ENCODE data around the gene GGN. TPM values are rescaled to one million over a fixed set of nuclear protein-coding genes. Genes with fewer than 3 reads are reported as not detected.

GGN gene
- total RNA-seq, 1 experiment from 2014 or later, result 0.47 TPM

- H3K4me1 ChIP-seq (ENCODE audit: control insufficient read depth in 1 of 2, insufficient read depth in 2 of 2, low read length in 2 of 2), result no peaks in the 10 kb centered on the region
- H3K4me2 ChIP-seq (ENCODE audit: low read length), result no peak overlapping the region
- H4K20me1 ChIP-seq (ENCODE audit: insufficient read depth), result no peaks in the 10 kb centered on the region
- no peak for TF ChIP-seq CBX3 (IDR thresholded peaks at IDR 0.05; ENCODE audit: low read depth)
- TF ChIP-seq, protein P1, sequence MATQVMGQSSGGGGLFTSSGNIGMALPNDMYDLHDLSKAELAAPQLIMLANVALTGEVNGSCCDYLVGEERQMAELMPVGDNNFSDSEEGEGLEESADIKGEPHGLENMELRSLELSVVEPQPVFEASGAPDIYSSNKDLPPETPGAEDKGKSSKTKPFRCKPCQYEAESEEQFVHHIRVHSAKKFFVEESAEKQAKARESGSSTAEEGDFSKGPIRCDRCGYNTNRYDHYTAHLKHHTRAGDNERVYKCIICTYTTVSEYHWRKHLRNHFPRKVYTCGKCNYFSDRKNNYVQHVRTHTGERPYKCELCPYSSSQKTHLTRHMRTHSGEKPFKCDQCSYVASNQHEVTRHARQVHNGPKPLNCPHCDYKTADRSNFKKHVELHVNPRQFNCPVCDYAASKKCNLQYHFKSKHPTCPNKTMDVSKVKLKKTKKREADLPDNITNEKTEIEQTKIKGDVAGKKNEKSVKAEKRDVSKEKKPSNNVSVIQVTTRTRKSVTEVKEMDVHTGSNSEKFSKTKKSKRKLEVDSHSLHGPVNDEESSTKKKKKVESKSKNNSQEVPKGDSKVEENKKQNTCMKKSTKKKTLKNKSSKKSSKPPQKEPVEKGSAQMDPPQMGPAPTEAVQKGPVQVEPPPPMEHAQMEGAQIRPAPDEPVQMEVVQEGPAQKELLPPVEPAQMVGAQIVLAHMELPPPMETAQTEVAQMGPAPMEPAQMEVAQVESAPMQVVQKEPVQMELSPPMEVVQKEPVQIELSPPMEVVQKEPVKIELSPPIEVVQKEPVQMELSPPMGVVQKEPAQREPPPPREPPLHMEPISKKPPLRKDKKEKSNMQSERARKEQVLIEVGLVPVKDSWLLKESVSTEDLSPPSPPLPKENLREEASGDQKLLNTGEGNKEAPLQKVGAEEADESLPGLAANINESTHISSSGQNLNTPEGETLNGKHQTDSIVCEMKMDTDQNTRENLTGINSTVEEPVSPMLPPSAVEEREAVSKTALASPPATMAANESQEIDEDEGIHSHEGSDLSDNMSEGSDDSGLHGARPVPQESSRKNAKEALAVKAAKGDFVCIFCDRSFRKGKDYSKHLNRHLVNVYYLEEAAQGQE (IDR thresholded peaks at IDR 0.05; ENCODE audit: low read depth), result no peak
- intact Hi-C loops (cut with micrococcal nuclease), result no loop called here
- no peaks in the 10 kb centered on the region for H3K9me2 ChIP-seq (ENCODE audit: insufficient read depth)
- H3K4me3 ChIP-seq (replicated peaks in 1 of 2; ENCODE audit: low read depth in 1 of 2, low read length in 2 of 2), result no peak overlapping the region
- no peaks in the 10 kb centered on the region for H3K36me3 ChIP-seq (ENCODE audit: control insufficient read depth in 1 of 2, insufficient read depth in 2 of 2, low read length in 2 of 2)
- no peak overlapping the region for H3K9ac ChIP-seq (ENCODE audit: low read length)
- CTCF ChIA-PET, result interaction anchor here (1.1 kb wide), 1 partner anchor 21 kb away, joined by 3 read pairs; the partner anchor contains the start of gene PSMD8
- no peaks in the 10 kb centered on the region for H3K27me3 ChIP-seq (ENCODE audit: insufficient read depth, low read length)
- H3K9me3 ChIP-seq (ENCODE audit: control insufficient read depth in 1 of 2, insufficient read depth in 1 of 2, low read depth in 1 of 2, low read length in 2 of 2), result no peaks in the 10 kb centered on the region
- RAD21 ChIA-PET (ENCODE audit: low non-redundant PET in 1 of 2, low total read pairs in 2 of 2, uncharacterized antibody in 2 of 2, unreplicated experiment in 2 of 2), result no interaction called here
- no peak for DNase-seq (ENCODE audit: low read depth, low spot score)
- no TSS peak for BruUV-seq (replicated peaks)
- no peak overlapping the region for H2AFZ ChIP-seq (ENCODE audit: low read depth, low read length, poor library complexity, severe bottlenecking)
- POLR2A ChIA-PET, result interaction anchor here (0.7 kb wide), 1 partner anchor 982 kb away, joined by 3 read pairs; no protein-coding TSS in a partner anchor
- no peak overlapping the region for H3K27ac ChIP-seq (ENCODE audit: low read depth, low read length)
- H3K79me2 ChIP-seq (ENCODE audit: insufficient read depth, low read length), result no peaks in the 10 kb centered on the region
- no peak for ATAC-seq
Observed at GRCh38 chr19:38352611-38353010, 35.2 kb downstream of the GGN start.

DNA sequence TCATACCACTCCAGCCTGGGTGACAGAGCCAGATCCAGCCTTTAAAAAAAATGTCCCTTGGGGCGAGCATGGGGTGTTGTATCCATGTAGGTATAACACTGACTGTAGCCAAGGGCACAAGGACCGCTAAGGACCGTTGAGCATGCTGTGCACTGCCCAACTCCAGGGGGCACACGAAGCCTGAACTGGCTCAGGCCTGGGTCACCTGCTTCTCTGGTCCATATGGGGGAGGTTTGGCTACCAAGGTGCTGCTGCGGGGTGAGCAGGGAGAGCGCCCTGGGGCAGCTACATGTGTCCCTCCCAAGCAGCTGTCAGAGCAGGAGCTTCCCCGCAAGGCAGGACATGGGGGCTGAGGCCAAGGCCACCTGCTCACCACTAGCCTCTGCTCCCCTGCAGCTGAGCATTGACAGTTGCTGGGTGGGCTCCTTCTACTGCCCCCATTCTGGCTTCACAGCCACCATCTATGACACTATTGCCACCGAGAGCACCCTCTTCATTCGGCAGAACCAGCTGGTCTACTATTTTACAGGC is 35.9 kb downstream of the GGN start:
- ChIA-PET POLR2A (no interaction called here), RAD21 (ENCODE audit: low non-redundant PET in 1 of 2, low total read pairs in 2 of 2, uncharacterized antibody in 2 of 2, unreplicated experiment in 2 of 2) (no interaction called here)

More for the DNA sequence above, 35.9 kb downstream of the GGN start:
- intact Hi-C loops (cut with micrococcal nuclease), result no loop called here
- Histone ChIP-seq H3K4me3 (replicated peaks in 1 of 2; ENCODE audit: low read depth in 1 of 2, low read length in 2 of 2) (no peak overlapping the region), H3K79me2 (ENCODE audit: insufficient read depth, low read length) (no peaks in the 10 kb centered on the region), H3K4me1 (ENCODE audit: control insufficient read depth in 1 of 2, insufficient read depth in 2 of 2, low read length in 2 of 2) (peaks cover 0 to 5% of the 10 kb centered on the region in 2 experiments; a peak in 2 of 4 replicates), H3K27me3 (ENCODE audit: insufficient read depth, low read length) (no peaks in the 10 kb centered on the region), H3K27ac (ENCODE audit: low read depth, low read length) (no peak overlapping the region), H2AFZ (ENCODE audit: low read depth, low read length, poor library complexity, severe bottlenecking) (no peak overlapping the region), H3K9me2 (ENCODE audit: insufficient read depth) (no peaks in the 10 kb centered on the region), H3K4me2 (ENCODE audit: low read length) (no peak overlapping the region), H3K36me3 (ENCODE audit: control insufficient read depth in 1 of 2, insufficient read depth in 2 of 2, low read length in 2 of 2) (no peaks in the 10 kb centered on the region), H3K9me3 (ENCODE audit: control insufficient read depth in 1 of 2, insufficient read depth in 1 of 2, low read depth in 1 of 2, low read length in 2 of 2) (no peaks in the 10 kb centered on the region), H4K20me1 (ENCODE audit: insufficient read depth) (no peaks in the 10 kb centered on the region), H3K9ac (ENCODE audit: low read length) (no peak overlapping the region)
- DNase-seq (ENCODE audit: low read depth, low spot score) (no peak), ATAC-seq (peak; percentile 43; the same call in 1 of the 2 replicates)
- CTCF ChIA-PET, result no interaction called here
- BruUV-seq (replicated peaks), result no TSS peak
- TF ChIP-seq TCF7L2 (IDR thresholded peaks at IDR 0.05; ENCODE audit: borderline replicate concordance, extremely low read depth, insufficient read depth, insufficient read length) (no peak), RAD21 (IDR thresholded peaks at IDR 0.05; ENCODE audit: low read depth) (no peak), ELF1 (IDR thresholded peaks at IDR 0.05; ENCODE audit: borderline replicate concordance, low read depth) (no peak), CBX3 (IDR thresholded peaks at IDR 0.05; ENCODE audit: low read depth) (no peak), SIN3A (IDR thresholded peaks at IDR 0.05; ENCODE audit: low read depth) (no peak), ATF3 (IDR thresholded peaks at IDR 0.05) (no peak), POLR2A (IDR thresholded peaks at IDR 0.05; ENCODE audit: borderline replicate concordance, extremely low read depth, insufficient read depth, insufficient read length) (no peak), CEBPB (IDR thresholded peaks at IDR 0.05; ENCODE audit: low read depth) (no peak), SP1 (IDR thresholded peaks at IDR 0.05; ENCODE audit: low read depth) (no peak), EZH2phosphoT487 (IDR thresholded peaks at IDR 0.05; ENCODE audit: borderline replicate concordance) (no peak), EZH2 (IDR thresholded peaks at IDR 0.05) (no peak)
- TF ChIP-seq, protein P1 (IDR thresholded peaks at IDR 0.05; ENCODE audit: low read depth), result no peak

Measured in HCT116 (cell line).